Stimulated activated naive CD8-positive, alpha-beta T cell treated with anti-CD3 and anti-CD28 coated beads, Interleukin-15, Interleukin-2, amounts not matched to agents 100 ng/mL and 50 ng/mL, for 24 hours (primary cell): Measurements from ENCODE around the gene ANLN.
A peak's percentile ranks its signal among the peaks of the same experiment; 100 is the strongest.
"Not testable (repeated sequence)": the region's sequence is repeated elsewhere in the genome, so short reads cannot be mapped to it uniquely, and the experiment has no call there.

ENCODE experiments used
- H3K27ac Mint-ChIP-seq: one replicate; pipeline ENCODE4 v1.8.0; 2021; ENCODE audit warnings: mild to moderate bottlenecking, mixed read lengths
- H3K27me3 Mint-ChIP-seq: one replicate; pipeline ENCODE4 v1.8.0; 2021; ENCODE audit warnings: mixed read lengths
- H3K36me3 Mint-ChIP-seq: one replicate; pipeline ENCODE4 v1.8.0; 2021; ENCODE audit warnings: low read depth, mixed read lengths
- H3K4me1 Mint-ChIP-seq: one replicate; pipeline ENCODE4 v1.8.0; 2021; ENCODE audit warnings: low read depth, mixed read lengths
- H3K4me3 Mint-ChIP-seq: one replicate; pipeline ENCODE4 v1.8.0; 2021; ENCODE audit warnings: mild to moderate bottlenecking, mixed read lengths
- H3K9me3 Mint-ChIP-seq: one replicate; pipeline ENCODE4 v1.8.0; 2021; ENCODE audit warnings: mixed read lengths

ANLN gene

DNA sequence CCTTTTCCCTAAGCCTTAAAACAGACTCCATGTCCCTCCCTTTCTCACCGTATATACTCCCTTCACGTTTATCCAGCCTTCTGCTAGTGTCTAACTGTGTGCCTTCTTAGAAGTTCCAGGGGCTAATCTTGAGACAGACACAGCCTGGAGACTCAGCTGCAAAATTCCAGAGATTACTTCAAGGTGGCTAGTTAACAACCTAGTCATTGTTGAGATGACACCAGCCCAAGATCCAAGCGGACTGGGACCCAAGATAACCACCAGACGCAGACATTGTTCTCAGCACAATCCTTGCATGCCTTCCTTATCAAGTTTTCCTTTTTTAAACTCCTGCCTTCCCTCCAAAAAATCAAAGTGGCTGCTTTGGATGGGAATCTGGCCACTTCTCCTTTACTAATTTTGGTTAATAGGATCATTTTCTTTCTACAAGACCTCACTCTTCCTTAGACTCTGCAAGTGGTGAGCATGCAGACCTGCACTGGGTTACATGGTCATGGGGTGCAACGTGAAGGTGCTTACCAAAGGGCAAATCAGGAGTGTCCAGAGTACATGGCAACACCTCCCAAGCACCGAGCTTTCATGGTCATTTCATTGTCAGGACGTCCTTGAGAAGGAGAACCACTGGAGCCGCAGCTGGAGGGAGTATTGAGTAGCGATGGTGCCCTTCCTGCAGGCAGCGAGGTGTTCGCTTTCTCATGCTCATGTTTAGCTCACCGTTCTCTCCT is 69.7 kb downstream of the ANLN start:
- Mint-ChIP-seq H3K9me3 (no peaks in the 10 kb centered on the region), H3K27me3 (no peaks in the 10 kb centered on the region), H3K4me3 (no peak overlapping the region), H3K4me1 (no peaks in the 10 kb centered on the region), H3K27ac (no peak overlapping the region), H3K36me3 (peaks cover 4% of the 10 kb centered on the region)

DNA sequence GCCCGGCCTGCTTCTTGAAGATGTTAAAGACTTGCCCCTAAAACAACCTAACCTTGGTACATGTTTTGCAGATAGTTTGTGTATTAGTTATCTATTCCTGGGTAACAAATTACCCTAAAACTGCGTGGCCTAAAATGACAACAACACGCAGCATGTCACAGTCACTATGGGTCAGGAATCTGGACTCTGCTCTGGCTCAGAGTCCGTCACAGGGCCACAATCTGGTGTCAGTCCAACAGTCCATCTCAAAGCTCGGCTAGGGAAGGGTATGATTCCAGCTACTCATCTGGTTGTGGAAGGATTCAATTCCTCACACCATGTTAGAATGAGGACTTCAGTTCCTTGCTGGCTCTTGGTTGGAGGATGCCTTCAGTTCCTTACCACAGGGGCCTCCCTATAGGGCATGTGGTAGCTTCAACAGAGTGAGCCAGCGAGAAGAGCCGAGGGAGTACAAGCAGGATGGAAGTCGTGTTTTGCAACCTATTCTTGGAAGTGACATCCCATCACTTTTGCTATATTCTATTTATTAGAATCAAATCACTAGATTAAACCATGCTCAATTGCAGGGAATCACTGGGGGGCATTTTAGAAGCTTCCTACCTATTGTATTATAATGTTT is 71.3 kb downstream of the ANLN start:
- Mint-ChIP-seq H3K36me3 (no peaks in the 10 kb centered on the region), H3K4me3 (no peak overlapping the region), H3K27me3 (no peaks in the 10 kb centered on the region), H3K4me1 (no peaks in the 10 kb centered on the region), H3K9me3 (no peaks in the 10 kb centered on the region), H3K27ac (no peak overlapping the region)

DNA sequence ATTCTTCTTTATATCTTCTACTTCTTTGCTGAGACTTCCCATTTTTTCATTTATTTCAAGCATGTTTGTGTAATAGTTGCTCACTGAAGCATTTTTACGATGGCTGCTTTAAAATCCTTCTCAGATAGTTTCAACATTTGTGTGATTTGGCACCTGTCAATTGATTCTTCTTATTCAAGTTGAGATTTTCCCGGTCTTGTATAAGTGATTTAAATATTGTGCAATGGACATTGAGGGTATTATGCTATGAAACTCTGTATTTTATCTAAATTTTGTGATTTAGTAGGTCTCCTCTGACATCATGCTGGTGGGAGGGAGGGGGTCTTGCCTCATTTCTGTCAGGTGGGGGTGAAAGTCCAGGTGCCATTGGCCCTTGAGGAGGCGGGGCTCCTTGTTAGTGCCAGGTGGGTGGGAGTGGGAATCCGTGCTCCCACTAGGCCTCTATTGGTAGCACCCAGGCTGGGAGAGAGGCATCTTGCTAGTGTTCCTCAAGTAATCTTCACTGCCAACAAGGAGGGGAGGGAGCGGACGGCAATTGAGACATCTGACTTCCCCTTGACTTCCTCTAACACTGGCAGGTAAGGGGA is 73.0 kb downstream of the ANLN start:
- no peak overlapping the region for H3K4me3 Mint-ChIP-seq
- H3K9me3 Mint-ChIP-seq: no peaks in the 10 kb centered on the region
- H3K36me3 Mint-ChIP-seq: no peaks in the 10 kb centered on the region
- H3K27me3 Mint-ChIP-seq: no peaks in the 10 kb centered on the region
- H3K27ac Mint-ChIP-seq: no peak overlapping the region
- no peaks in the 10 kb centered on the region for H3K4me1 Mint-ChIP-seq

DNA sequence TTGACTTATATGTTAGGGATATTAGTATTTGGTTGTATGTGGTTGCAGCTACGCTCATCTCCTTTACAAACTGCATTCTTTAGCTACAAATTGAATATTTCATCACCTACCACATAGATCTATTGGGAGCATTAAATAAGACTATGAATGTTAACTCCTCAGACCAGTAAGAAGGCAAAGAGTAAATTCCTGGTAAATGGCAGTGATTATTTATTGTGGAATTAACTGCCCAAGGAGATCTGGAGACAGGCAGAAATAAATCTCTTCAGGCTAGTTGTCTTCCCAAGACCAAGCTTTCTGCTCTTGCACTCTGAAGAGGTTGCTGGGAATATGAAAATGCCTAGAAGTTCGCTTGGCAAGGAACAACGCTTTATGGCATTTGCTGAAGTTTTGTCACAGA is 74.6 kb downstream of the ANLN start:
- Mint-ChIP-seq H3K27ac (no peak overlapping the region), H3K27me3 (no peaks in the 10 kb centered on the region), H3K4me3 (no peak overlapping the region), H3K9me3 (no peaks in the 10 kb centered on the region), H3K36me3 (no peaks in the 10 kb centered on the region), H3K4me1 (no peaks in the 10 kb centered on the region)

DNA sequence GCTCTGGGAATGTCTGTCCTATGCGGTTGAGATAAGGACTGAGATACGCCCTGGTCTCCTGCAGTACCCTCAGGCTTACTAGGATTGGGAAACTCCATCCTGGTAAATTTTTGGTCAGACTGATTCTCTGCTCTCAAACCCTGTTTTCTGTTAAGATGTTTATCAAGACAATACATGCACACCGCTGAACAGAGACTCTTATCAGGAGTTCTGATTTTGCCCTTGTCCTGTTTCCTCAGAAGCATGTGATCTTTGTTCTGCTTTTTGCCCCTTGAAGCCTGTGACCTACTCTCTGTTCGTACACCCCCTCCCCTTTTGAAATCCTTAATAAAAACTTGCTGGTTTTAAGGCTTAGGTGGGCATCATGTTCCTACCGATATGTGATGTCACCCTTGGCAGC is 76.3 kb downstream of the ANLN start:
- not testable (repeated sequence) for H3K36me3 Mint-ChIP-seq, H3K4me3 Mint-ChIP-seq, H3K4me1 Mint-ChIP-seq, H3K27ac Mint-ChIP-seq, H3K9me3 Mint-ChIP-seq, H3K27me3 Mint-ChIP-seq

DNA sequence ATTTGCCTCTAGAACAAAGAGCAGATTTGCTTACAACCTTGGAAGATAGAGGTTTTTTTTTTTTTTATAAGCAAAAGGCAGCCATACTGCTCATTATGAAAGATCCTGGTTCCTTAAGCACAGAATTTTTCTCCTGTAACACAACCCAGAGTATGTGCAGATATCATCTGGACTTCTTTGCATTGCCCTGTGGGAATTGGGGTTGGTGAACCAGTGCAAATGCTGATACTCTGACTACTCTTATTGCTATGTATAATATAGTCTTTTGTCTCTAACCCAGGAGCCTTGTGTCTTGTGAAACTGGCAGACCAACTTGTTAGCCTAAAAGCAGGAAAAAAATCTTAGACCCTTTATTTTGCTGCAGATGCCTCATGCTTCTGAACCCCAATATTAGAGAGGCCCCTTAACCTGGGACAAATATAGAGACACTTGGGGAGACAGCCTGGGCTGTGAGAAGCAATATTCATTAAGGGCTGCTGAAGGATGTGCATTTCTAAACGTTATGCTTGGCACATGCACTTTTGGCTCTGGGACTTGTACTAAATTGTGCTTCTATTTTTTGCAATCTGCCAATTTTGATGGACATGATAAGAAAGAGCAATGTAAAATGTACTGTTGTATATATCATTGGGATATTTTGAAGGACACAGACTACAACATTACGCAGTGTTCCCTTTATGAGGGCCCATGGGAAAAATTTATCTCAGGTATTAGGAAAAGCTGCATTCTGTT is 78.9 kb downstream of the ANLN start:
- Mint-ChIP-seq H3K9me3 (no peaks in the 10 kb centered on the region), H3K36me3 (no peaks in the 10 kb centered on the region), H3K27ac (no peak overlapping the region), H3K4me3 (no peak overlapping the region), H3K27me3 (no peaks in the 10 kb centered on the region), H3K4me1 (no peaks in the 10 kb centered on the region)

DNA sequence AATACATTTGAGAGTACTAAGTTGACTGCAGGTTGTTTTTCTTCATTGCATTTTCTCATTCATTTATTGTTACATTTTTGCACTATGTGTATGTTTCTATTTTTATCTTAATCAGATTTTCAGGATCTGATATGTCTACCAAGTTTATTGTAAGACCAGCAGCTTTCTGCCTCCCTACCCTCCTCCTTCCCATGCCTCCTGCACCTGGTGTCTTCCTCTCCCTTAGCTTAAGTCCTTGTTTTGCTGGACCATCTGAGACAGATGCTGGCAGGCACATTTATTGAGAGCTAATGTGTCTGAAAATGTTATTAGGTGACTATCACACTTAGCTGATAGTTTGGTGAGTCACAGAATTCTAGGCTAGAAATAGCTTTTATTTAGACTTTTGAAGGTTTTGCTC is 79.6 kb downstream of the ANLN start:
- no peaks in the 10 kb centered on the region for H3K9me3 Mint-ChIP-seq
- H3K27me3 Mint-ChIP-seq: no peaks in the 10 kb centered on the region
- no peak overlapping the region for H3K27ac Mint-ChIP-seq

DNA sequence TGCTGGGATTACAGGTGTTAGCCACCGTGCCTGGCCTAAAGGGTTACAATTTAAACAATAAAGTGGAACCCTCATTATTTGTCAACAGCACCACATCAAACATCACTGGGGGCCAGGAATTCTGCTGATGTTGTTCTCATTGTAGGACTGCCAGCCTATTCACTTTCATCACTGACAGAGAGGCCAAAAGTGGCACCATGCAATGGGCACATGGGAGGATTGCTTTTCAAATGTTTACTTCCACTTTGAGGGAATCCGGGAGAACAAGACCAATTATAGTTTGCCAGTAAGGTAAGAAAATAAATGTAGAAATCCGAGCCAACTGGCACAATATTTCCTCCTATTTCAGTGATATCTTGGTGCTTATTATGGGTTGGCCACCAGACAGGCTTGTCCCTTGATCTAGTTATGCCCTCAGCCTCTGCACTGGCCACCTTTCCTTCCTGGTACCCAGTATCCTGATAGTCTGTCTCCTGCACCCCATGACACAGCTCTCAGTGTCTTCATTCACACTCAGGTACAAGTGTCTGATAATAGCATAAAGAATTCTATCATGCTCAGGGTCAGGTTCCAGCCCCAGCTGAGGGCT is 82.6 kb downstream of the ANLN start:
- no peaks in the 10 kb centered on the region for H3K27me3 Mint-ChIP-seq
- H3K9me3 Mint-ChIP-seq: no peaks in the 10 kb centered on the region
- no peak overlapping the region for H3K27ac Mint-ChIP-seq
- peaks cover 22% of the 10 kb centered on the region for H3K4me1 Mint-ChIP-seq
- H3K4me3 Mint-ChIP-seq: no peak overlapping the region
- no peaks in the 10 kb centered on the region for H3K36me3 Mint-ChIP-seq

More for the DNA sequence above, 79.6 kb downstream of the ANLN start:
- Mint-ChIP-seq H3K36me3 (no peaks in the 10 kb centered on the region), H3K4me1 (peaks cover 6% of the 10 kb centered on the region), H3K4me3 (no peak overlapping the region)

DNA sequence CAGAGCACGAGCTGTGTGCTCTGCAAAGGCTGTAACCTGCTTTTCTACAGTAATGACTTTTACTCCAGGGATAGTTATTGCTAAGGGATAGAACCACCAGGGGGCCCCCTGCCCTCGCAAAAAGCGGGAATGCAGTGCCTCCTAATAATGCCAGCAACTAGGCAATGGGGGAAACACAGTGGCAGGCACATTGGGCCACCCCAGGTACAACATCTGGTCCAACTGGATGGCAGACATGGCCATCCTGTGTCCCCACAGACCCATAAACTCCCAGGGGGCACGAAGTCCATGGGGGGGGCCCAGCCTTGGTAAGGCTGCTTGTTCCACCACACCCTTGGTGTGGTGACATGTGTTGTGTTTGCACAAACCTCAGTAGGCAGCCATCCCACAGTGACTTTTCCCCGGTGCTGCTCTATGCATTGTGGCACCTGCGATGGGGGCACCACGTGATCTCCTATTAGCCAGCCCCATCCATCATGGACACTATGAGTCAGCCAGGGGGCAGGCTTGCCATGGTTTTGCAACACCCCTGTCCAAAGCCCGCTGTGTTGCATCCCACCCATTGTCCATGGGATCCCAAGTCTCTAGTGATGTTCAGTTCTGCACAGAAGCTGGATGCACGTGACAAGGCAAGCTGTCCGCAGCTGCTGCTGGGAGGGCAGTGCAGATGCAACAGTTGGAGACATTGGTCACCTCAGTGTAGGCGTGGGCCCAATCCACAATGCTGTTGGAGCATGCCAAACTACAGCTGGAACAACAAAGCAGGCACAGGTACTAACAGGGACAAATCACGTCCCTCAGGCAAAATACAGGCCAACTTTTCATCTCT is 84.0 kb downstream of the ANLN start:
- Mint-ChIP-seq H3K4me1 (peaks cover 22% of the 10 kb centered on the region), H3K4me3 (no peak overlapping the region), H3K9me3 (no peaks in the 10 kb centered on the region), H3K27ac (peak overlapping the region; percentile 42), H3K27me3 (no peaks in the 10 kb centered on the region), H3K36me3 (no peaks in the 10 kb centered on the region)

DNA sequence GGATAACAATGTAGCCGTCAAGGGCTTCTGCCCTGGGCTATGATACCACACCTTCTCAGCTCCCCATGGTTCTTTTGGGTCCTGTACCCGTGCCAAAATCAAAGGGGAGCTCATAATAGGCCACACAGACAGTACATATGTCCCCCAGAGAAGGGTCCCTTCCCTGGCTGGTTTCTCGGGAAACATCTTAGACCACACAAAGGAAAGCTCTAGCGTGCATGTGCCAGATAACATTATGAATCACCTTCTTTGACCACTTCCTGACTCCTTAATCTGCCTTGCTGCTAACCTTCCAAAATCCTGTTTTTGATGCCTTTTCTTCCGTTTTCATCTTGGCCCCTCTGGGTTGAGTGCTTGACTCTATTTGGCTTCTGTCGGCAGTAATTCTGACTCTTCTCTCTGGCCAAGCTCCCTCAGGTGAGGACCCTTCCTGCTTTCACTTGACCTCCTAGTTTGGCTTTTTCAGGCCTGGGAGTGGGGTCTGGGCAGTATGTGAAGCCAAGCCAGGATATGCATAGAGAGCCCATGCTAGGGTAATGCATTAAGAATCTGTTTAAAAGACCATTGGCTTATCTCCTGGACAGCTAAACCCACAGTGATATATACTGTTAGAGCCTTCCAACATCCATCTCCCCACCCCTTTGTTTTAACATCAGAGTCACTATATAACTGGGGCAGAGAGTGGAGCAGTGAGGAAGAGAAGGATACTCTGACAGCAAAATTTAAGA is 84.8 kb downstream of the ANLN start:
- Mint-ChIP-seq H3K4me3 (no peak overlapping the region), H3K9me3 (peaks cover 6% of the 10 kb centered on the region)

DNA sequence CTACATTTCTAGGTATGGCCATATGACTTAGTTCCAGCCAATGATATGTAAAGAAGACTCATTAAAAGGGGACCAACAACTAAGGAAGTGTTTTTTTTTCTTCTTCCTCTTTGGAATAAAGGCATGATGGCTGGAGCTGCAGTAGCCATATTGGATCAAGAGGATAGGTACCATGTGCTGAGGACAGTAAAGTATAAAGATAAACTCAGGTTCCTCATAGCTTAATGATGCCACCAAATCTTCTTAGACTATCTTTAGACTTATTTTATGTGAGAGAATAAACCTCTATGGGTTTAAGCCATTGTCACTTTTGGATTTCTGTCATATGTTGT is 85.3 kb downstream of the ANLN start:
- no peaks in the 10 kb centered on the region for H3K27me3 Mint-ChIP-seq
- peaks cover 9% of the 10 kb centered on the region for H3K9me3 Mint-ChIP-seq
- peak overlapping the region; percentile 23 for H3K27ac Mint-ChIP-seq
- H3K36me3 Mint-ChIP-seq: no peaks in the 10 kb centered on the region
- H3K4me3 Mint-ChIP-seq: no peak overlapping the region
- peaks cover 25% of the 10 kb centered on the region for H3K4me1 Mint-ChIP-seq

More for the DNA sequence above, 84.8 kb downstream of the ANLN start:
- peak overlapping the region; percentile 23 for H3K27ac Mint-ChIP-seq
- H3K27me3 Mint-ChIP-seq: no peaks in the 10 kb centered on the region
- peaks cover 25% of the 10 kb centered on the region for H3K4me1 Mint-ChIP-seq
- H3K36me3 Mint-ChIP-seq: no peaks in the 10 kb centered on the region

DNA sequence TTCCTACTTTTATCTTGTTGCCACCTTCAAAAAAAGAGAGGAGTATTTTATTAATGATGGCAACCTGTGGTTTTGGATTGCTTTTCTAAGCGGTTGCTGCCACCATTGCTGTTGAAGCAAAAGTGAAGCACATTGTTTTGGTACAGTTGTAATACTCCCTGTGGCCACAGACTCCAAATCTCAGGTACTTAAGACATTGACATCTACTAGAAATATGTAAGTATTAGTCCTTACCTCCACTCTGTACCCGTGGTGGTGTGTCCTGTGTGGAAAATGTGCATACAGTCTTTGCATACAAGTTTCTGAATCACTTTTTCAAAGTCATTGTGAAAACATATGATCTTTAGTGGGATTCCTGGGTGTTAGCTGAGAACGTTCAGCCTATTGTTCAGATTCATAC is 85.7 kb downstream of the ANLN start:
- Mint-ChIP-seq H3K27me3 (no peaks in the 10 kb centered on the region), H3K4me1 (peaks cover 25% of the 10 kb centered on the region), H3K27ac (no peak overlapping the region), H3K36me3 (no peaks in the 10 kb centered on the region), H3K9me3 (peaks cover 10% of the 10 kb centered on the region), H3K4me3 (no peak overlapping the region)

DNA sequence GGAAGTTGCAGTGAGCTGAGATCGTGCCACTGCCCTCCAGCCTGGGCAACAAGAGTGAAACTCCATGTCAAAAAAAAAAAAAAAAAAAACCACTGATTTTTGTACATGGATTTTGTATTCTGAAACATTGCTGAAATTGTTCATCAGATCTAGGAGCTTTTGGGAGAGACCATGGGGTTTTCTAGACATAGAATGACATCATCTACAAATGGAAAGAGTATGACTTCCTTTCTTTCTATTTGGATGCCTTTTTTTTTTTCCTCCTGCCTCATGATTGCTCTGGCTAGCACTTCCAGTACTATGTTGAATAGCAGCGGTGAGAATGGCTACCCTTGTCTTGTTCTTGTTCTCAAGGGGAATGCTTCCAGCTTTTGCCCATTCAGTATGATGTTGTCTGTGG is 89.1 kb downstream of the ANLN start:
- no peak overlapping the region for H3K27ac Mint-ChIP-seq
- H3K4me1 Mint-ChIP-seq: peaks cover 24% of the 10 kb centered on the region

DNA sequence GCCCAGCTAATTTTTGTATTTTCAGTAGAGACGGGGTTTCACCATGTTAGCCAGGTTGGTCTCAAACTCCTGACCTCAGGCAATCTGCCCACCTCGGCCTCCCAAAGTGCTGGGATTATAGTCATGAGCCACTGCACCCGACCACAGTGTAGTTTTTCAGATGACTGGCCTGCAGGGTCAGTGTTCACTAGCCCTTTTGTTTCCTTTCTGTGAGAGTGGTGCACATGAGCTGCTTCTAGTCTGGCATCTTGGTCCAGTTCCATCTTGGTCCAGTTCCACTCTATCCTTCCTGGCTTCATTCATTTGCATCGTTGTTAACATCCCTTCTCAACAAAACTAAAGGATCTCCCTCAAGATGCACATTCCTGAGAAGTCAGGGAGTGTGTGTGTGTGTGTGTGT is 94.2 kb downstream of the ANLN start:
- H3K9me3 Mint-ChIP-seq: peaks cover 21% of the 10 kb centered on the region
- not testable (repeated sequence) for H3K4me1 Mint-ChIP-seq, H3K27me3 Mint-ChIP-seq, H3K36me3 Mint-ChIP-seq, H3K27ac Mint-ChIP-seq, H3K4me3 Mint-ChIP-seq

More for the DNA sequence above, 89.1 kb downstream of the ANLN start:
- H3K27me3 Mint-ChIP-seq: no peaks in the 10 kb centered on the region
- no peak overlapping the region for H3K4me3 Mint-ChIP-seq
- H3K9me3 Mint-ChIP-seq: peaks cover 22% of the 10 kb centered on the region
- no peaks in the 10 kb centered on the region for H3K36me3 Mint-ChIP-seq
